GM12878 (cell line): Measurements from ENCODE around the gene ARAP1. TPM values are rescaled to one million over a fixed set of nuclear protein-coding genes. Genes with fewer than 3 reads are reported as not detected.

Experiments used
- ATAC-seq: fragments of 200-7000 bp; cut with Tn5 transposase; 3 replicates; pipeline ENCODE4 v1.9.1; 2020; ENCODE audit warnings: mild to moderate bottlenecking, moderate library complexity
- BruUV-seq: library from RNA; stranded (reverse); fragments of 400-500 nt; replicated peaks from 2 replicates; lab custom pipeline; 2021; lab: Mats Ljungman, UMichigan
- CTCF ChIA-PET: fragments of 300-600 bp; sonication (Branson Sonifier 250); formaldehyde crosslinking; extraction: SDS; loops from one replicate; lab custom pipeline; 2021; ENCODE audit warnings: inconsistent platforms; lab: Yijun Ruan, JAX
- POLR2A ChIA-PET: fragments of 350-600 bp; formaldehyde crosslinking; extraction: SDS; loops from one replicate; lab custom pipeline; 2021; ENCODE audit warnings: inconsistent platforms; lab: Charles Lee
- RAD21 ChIA-PET: fragments of 300-600 bp; sonication (Branson Sonifier 250); formaldehyde crosslinking; loops from one replicate; lab custom pipeline; 2023; ENCODE audit warnings: antibody characterized with exemption; ENCODE audit not compliant: unreplicated experiment; lab: Charles Lee
- SMC1A ChIA-PET: fragments of 300-600 bp; sonication (Branson Sonifier 250); formaldehyde crosslinking; loops from one replicate; lab custom pipeline; 2023; ENCODE audit not compliant: unreplicated experiment, uncharacterized antibody; lab: Charles Lee
- DNase-seq: peaks from one replicate; pipeline ENCODE4 v3.0.0-alpha.2; 2011; ENCODE audit warnings: low read depth, low spot score
- FAIRE-seq: peaks from 3 replicates; lab custom pipeline; 2011; peaks lifted over from hg19 to GRCh38; lab: Jason Lieb, UNC
- H2AFZ ChIP-seq: 2 replicates; pipeline ENCODE4 v1.6.0; 2011; ENCODE audit warnings: low read depth, low read length, control low read depth; ENCODE audit not compliant: control insufficient read depth
- H3K27ac ChIP-seq: 2 replicates; pipeline ENCODE4 v1.5.1; 2011; ENCODE audit warnings: control low read depth; ENCODE audit not compliant: control insufficient read depth, insufficient read depth
- H3K27me3 ChIP-seq, 2 experiments: replicated peaks in 1 of 2; 2 replicates each; pipeline versions ENCODE4 v1.6.0 to v1.6.1; 2011; ENCODE audit warnings: low read length in 1 of 2; ENCODE audit not compliant: control insufficient read depth in 2 of 2, insufficient read depth in 2 of 2
- H3K36me3 ChIP-seq, 2 experiments: 2 replicates each; pipeline ENCODE4 v1.5.1; 2011; ENCODE audit warnings: low read length in 1 of 2; ENCODE audit not compliant: control insufficient read depth in 2 of 2, insufficient read depth in 2 of 2
- H3K4me1 ChIP-seq: 2 replicates; pipeline ENCODE4 v1.6.1; 2011; ENCODE audit warnings: mild to moderate bottlenecking, low read length, moderate library complexity, mixed read lengths; ENCODE audit not compliant: control insufficient read depth, insufficient read depth
- H3K4me2 ChIP-seq: 2 replicates; pipeline ENCODE4 v1.6.0; 2011; ENCODE audit warnings: control low read depth; ENCODE audit not compliant: control insufficient read depth, insufficient read depth
- H3K4me3 ChIP-seq: fragments of 200-600 bp; sonication (generic); 2 replicates; pipeline ENCODE4 v1.5.1; 2016
- H3K79me2 ChIP-seq: 2 replicates; pipeline ENCODE4 v1.6.0; 2011; ENCODE audit warnings: low read length; ENCODE audit not compliant: control insufficient read depth, insufficient read depth
- H3K9ac ChIP-seq: 2 replicates; pipeline ENCODE4 v1.8.0; 2011; ENCODE audit warnings: low read length, control low read depth, mixed read lengths; ENCODE audit not compliant: control insufficient read depth, insufficient read depth
- H3K9me3 ChIP-seq: replicated peaks from 3 replicates; pipeline ENCODE4 v1.5.1; 2011; ENCODE audit warnings: mild to moderate bottlenecking, low read length; ENCODE audit not compliant: control insufficient read depth, insufficient read depth
- H4K20me1 ChIP-seq: 2 replicates; pipeline ENCODE4 v1.6.0; 2011; ENCODE audit not compliant: control insufficient read depth, insufficient read depth
- BACH1 ChIP-seq: fragments of 450-650 bp; IDR thresholded peaks from 2 replicates; pipeline ENCODE4 v1.6.1; 2017; ENCODE audit warnings: mild to moderate bottlenecking, borderline replicate concordance
- EGR1 ChIP-seq, 2 experiments: IDR thresholded peaks; 1 replicate in 1 of 2; 2 replicates in 1 of 2; pipeline ENCODE4 v1.6.1; 2011 to 2012; ENCODE audit warnings: low read depth in 2 of 2, low read length in 2 of 2, borderline replicate concordance in 1 of 2, mild to moderate bottlenecking in 1 of 2, moderate library complexity in 1 of 2
- EZH2 ChIP-seq: IDR thresholded peaks from 2 replicates; pipeline ENCODE4 v1.6.1; 2012; ENCODE audit warnings: low read depth, mild to moderate bottlenecking, control low read depth, inconsistent platforms, low read length, borderline replicate concordance; ENCODE audit not compliant: control insufficient read depth
- HDGF ChIP-seq: fragments of 450-650 bp; IDR thresholded peaks from 2 replicates; pipeline ENCODE4 v1.6.1; 2016; ENCODE audit warnings: antibody characterized with exemption
- KAT2A ChIP-seq: conservative IDR thresholded peaks from 2 replicates; pipeline ENCODE4 v1.6.1; 2011; ENCODE audit warnings: low read depth, low read length; ENCODE audit not compliant: control insufficient read depth
- MEF2B ChIP-seq: fragments of 450-650 bp; IDR thresholded peaks from 2 replicates; pipeline ENCODE4 v1.6.1; 2018; ENCODE audit warnings: mild to moderate bottlenecking, moderate library complexity; ENCODE audit not compliant: partially characterized antibody, poor library complexity, severe bottlenecking
- PKNOX1 ChIP-seq: fragments of 450-650 bp; IDR thresholded peaks from 2 replicates; pipeline ENCODE4 v1.6.1; 2016; ENCODE audit warnings: mild to moderate bottlenecking
- POU2F2 ChIP-seq: IDR thresholded peaks from 3 replicates; pipeline ENCODE4 v1.6.1; 2011; ENCODE audit warnings: low read depth, mild to moderate bottlenecking, low read length, borderline replicate concordance
- ZNF622 ChIP-seq: fragments of 450-650 bp; IDR thresholded peaks from 2 replicates; pipeline ENCODE4 v1.6.1; 2017; ENCODE audit warnings: mild to moderate bottlenecking, inconsistent platforms
- WGBS: methylation state at CpG from one replicate; pipeline ENCODE4 v1.1.6; 2016; ENCODE audit warnings: low lambda C conversion rate; ENCODE audit not compliant: insufficient replicate concordance, insufficient coverage; ENCODE audit errors: missing lambda C conversion rate; 5-methylcytosine and 5-hydroxymethylcytosine counted together
- in situ Hi-C: fragments of 300-500 bp; cut with MboI; formaldehyde crosslinking; loops from 9 replicates; pipeline ENCODE4 v1.14.3; 2018; ENCODE audit warnings: mixed read lengths
- intact Hi-C: fragments of 100-400 bp; cut with micrococcal nuclease; formaldehyde crosslinking; loops from one replicate; pipeline ENCODE4 v1.14.2; 2022; ENCODE audit not compliant: unreplicated experiment
- polyA plus RNA-seq, 11 experiments: library from polyadenylated mRNA; depleted of rRNA in 4 of 11; unstranded in 6 of 11; stranded (reverse) in 5 of 11; fragments of >200 nt; fragmentation: Nextera tagmentation in 4 of 11; fragmentation: Illumina TruSeq in 1 of 11; extraction: Ambion mirVana in 4 of 11; extraction: Trizol in 1 of 11; gene quantifications; 1 replicate in 1 of 11; 2 replicates in 10 of 11; pipeline versions ENCODE4 v1.2.1 to v1.2.3, GENCODE V29; 2011 to 2016; ENCODE audit warnings: inconsistent platforms in 2 of 11, missing spikeins in 2 of 11, low read depth in 1 of 11
- total RNA-seq, 4 experiments: library from RNA; depleted of rRNA in 3 of 4; stranded (reverse); fragments of >200 nt in 3 of 4; fragmentation: Illumina TruSeq in 1 of 4; extraction: Trizol in 1 of 4; gene quantifications; 2 replicates each; pipeline versions ENCODE4 v1.2.1 to v1.2.3, GENCODE V29; 2013 to 2021
- TF ChIP-seq, protein P1 (sequence below): fragments of 450-650 bp; formaldehyde crosslinking; IDR thresholded peaks from 2 replicates; pipeline ENCODE4 v1.4.0; 2022; ENCODE audit warnings: mild to moderate bottlenecking, moderate library complexity
- TF ChIP-seq, protein P2 (sequence below): fragments of 450-650 bp; IDR thresholded peaks from 2 replicates; pipeline ENCODE4 v1.6.1; 2017; ENCODE audit warnings: mild to moderate bottlenecking
- TF ChIP-seq, protein P3 (sequence below): IDR thresholded peaks from 2 replicates; pipeline ENCODE4 v1.6.1; 2011; ENCODE audit warnings: borderline replicate concordance, low read depth, mild to moderate bottlenecking, moderate library complexity, mixed read lengths, low read length; ENCODE audit not compliant: insufficient read depth; ENCODE audit errors: extremely low read length
- TF ChIP-seq, protein P4 (sequence below): fragments of 450-650 bp; IDR thresholded peaks from 2 replicates; pipeline ENCODE4 v1.6.1; 2016; ENCODE audit warnings: mild to moderate bottlenecking

The ARAP1 gene
- total and polyA plus RNA-seq, 10 of the 15 experiments (the other 5 are each of a cell fraction or from before 2014, with no cell fraction given): 0.55 to 102 (median 51.0) TPM

- TF ChIP-seq, protein P1, sequence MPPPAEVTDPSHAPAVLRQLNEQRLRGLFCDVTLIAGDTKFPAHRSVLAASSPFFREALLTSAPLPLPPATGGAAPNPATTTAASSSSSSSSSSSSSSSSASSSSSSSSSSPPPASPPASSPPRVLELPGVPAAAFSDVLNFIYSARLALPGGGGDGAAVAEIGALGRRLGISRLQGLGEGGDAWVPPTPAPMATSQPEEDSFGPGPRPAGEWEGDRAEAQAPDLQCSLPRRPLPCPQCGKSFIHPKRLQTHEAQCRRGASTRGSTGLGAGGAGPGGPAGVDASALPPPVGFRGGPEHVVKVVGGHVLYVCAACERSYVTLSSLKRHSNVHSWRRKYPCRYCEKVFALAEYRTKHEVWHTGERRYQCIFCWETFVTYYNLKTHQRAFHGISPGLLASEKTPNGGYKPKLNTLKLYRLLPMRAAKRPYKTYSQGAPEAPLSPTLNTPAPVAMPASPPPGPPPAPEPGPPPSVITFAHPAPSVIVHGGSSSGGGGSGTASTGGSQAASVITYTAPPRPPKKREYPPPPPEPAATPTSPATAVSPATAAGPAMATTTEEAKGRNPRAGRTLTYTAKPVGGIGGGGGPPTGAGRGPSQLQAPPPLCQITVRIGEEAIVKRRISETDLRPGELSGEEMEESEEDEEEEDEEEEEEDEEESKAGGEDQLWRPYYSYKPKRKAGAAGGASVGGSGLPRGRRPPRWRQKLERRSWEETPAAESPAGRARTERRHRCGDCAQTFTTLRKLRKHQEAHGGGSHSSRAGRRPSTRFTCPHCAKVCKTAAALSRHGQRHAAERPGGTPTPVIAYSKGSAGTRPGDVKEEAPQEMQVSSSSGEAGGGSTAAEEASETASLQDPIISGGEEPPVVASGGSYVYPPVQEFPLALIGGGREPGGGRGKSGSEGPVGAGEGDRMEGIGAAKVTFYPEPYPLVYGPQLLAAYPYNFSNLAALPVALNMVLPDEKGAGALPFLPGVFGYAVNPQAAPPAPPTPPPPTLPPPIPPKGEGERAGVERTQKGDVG (CRISPR knock-in tag): no peak
- TF ChIP-seq EGR1 (IDR thresholded peaks at IDR 0.05; ENCODE audit: borderline replicate concordance in 1 of 2, low read depth in 2 of 2, low read length in 2 of 2) (no peak), POU2F2 (no peak), KAT2A (no peak), BACH1 (no peak)
Observed at GRCh38 chr11:72772059-72772458, 19.9 kb upstream of the ARAP1 start (continued).

GRCh38 chr11:72771507-72771906 lies 19.3 kb upstream of the ARAP1 start:
- ChIA-PET CTCF (interaction anchor here (0.9 kb wide), 1 partner anchor 9 kb away, joined by 3 read pairs; no protein-coding TSS in a partner anchor), SMC1A (interaction anchor here (0.6 to 1.4 kb wide), 2 partner anchors 11 to 407 kb away, joined by 3 to 4 read pairs; no protein-coding TSS in a partner anchor), POLR2A (no interaction called here), RAD21 (no interaction called here)
- no peaks in the 10 kb centered on the region for H3K4me1 ChIP-seq
- in situ Hi-C loops (no loop called here), intact Hi-C loops (no loop called here)
- no peaks in the 10 kb centered on the region for H3K79me2 ChIP-seq
- DNase-seq (no peak), FAIRE-seq (no peak), ATAC-seq (no peak)
- no peak overlapping the region for H3K9ac ChIP-seq
- H3K4me3 ChIP-seq: no peak overlapping the region
- no peaks in the 10 kb centered on the region for H3K27me3 ChIP-seq
- no peak overlapping the region for H2AFZ ChIP-seq
- H3K36me3 ChIP-seq: no peaks in the 10 kb centered on the region
- no peak overlapping the region for H3K4me2 ChIP-seq
- no peaks in the 10 kb centered on the region for H4K20me1 ChIP-seq
- 50% methylated on average over 4 of the region's 4 CpGs for WGBS
- no TSS peak for BruUV-seq
- H3K9me3 ChIP-seq: no peaks in the 10 kb centered on the region
- no peak overlapping the region for H3K27ac ChIP-seq
- TF ChIP-seq ZNF622 (no peak), PKNOX1 (no peak), MEF2B (no peak), EZH2 (no peak), HDGF (no peak)
- TF ChIP-seq, protein P2, sequence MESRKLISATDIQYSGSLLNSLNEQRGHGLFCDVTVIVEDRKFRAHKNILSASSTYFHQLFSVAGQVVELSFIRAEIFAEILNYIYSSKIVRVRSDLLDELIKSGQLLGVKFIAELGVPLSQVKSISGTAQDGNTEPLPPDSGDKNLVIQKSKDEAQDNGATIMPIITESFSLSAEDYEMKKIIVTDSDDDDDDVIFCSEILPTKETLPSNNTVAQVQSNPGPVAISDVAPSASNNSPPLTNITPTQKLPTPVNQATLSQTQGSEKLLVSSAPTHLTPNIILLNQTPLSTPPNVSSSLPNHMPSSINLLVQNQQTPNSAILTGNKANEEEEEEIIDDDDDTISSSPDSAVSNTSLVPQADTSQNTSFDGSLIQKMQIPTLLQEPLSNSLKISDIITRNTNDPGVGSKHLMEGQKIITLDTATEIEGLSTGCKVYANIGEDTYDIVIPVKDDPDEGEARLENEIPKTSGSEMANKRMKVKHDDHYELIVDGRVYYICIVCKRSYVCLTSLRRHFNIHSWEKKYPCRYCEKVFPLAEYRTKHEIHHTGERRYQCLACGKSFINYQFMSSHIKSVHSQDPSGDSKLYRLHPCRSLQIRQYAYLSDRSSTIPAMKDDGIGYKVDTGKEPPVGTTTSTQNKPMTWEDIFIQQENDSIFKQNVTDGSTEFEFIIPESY: no peak
- TF ChIP-seq, protein P3, sequence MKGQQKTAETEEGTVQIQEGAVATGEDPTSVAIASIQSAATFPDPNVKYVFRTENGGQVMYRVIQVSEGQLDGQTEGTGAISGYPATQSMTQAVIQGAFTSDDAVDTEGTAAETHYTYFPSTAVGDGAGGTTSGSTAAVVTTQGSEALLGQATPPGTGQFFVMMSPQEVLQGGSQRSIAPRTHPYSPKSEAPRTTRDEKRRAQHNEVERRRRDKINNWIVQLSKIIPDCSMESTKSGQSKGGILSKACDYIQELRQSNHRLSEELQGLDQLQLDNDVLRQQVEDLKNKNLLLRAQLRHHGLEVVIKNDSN: no peak
- TF ChIP-seq, protein P4, sequence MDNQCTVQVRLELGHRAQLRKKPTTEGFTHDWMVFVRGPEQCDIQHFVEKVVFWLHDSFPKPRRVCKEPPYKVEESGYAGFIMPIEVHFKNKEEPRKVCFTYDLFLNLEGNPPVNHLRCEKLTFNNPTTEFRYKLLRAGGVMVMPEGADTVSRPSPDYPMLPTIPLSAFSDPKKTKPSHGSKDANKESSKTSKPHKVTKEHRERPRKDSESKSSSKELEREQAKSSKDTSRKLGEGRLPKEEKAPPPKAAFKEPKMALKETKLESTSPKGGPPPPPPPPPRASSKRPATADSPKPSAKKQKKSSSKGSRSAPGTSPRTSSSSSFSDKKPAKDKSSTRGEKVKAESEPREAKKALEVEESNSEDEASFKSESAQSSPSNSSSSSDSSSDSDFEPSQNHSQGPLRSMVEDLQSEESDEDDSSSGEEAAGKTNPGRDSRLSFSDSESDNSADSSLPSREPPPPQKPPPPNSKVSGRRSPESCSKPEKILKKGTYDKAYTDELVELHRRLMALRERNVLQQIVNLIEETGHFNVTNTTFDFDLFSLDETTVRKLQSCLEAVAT: no peak
